RPMI7951 (cell line): ENCODE measurements around the gene FOXA1. TPM values are rescaled to one million over a fixed set of nuclear protein-coding genes. Genes with fewer than 3 reads are reported as not detected.

ENCODE experiments used
- DNase-seq: peaks from one replicate; pipeline ENCODE4 v3.0.0-alpha.2; 2012; ENCODE audit warnings: low read depth
- total RNA-seq: library from RNA; depleted of rRNA; stranded (reverse); fragments of >200 nt; shearing (Covaris generic); gene quantifications from 2 replicates; pipeline ENCODE4 v1.2.3, GENCODE V29; 2014

The FOXA1 gene
- total RNA-seq, 1 experiment from 2014 or later: not detected

DNA sequence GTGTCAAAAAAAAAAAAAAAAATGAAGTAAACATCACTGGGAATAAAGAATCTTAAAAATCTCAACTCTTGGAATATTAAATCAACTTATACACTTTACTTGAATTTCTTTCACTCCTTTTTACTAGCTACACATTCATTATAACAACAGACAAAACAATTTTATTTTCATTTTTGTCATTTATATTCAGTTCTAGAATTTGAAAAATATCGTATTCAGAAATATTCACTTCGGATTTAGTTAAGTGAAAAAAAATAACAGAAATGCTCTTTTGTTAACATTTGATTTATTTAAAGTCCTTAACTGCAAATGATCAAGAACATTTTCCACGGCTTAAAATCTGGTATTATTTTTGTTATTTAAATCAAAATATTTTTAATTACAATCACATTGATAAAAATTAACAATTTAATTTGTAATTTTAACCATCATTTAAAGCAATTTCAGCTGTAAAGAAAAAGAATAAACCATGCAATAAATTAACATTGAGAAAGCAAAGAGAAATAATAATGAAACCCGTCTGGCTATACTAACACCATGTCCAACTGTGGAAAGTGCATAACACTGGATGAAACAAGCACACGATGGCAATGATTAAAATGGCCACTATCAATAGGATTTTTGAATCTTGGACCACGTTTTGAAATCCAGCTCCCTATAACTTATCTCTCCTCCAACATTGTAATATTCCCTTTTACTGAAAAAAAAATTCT is 5.2 kb downstream of the FOXA1 start:
- no peak for DNase-seq

DNA sequence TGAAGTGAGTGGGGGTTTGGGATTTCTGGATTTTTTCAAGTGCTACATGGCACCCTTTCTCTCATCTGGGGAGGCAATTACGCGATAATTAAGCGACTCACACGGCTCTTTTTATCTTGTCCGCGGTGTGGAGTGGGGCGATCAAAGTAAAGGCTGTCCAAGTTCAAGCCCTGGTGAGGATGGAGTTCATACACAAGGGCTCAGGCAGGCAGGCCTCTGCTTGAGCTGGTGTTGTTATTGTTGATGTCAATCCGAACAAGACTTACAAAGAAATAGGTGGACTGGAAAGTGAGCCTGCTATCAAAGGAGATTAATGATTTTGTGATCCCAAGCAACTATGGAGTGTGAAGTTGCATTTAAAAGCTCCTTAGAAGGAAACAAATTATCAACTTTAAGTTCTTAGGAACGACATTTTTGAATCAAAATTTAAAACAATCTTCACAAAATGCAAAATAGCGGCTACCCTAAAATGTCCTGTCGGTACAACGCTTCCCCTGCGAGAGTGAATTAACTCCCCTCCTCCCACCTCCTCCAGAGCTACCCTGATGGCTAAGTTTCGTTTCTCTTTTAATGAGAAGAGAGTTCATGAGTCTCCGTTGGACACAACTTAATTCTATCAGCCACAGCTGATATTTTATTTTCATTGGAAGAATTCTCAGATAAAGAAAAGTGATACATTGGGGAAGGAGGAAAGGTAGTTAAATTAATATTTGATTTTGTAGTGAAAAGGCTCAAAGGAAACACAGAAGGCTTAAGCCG is 5.9 kb downstream of the FOXA1 start:
- no peak for DNase-seq

DNA sequence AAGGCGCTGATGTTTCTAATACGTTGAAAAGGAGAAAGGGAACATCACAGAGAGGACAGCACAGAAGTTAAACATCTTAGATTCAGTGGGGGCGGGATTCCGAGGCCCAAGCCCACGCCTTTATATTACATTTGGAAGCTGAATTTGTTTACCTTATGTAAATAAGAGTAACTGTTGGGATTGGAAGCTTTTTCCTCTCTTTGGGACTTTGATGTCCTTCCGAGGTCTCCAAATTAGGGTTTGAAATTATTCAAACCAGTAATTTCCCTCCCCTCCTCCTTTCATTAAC is 6.4 kb downstream of the FOXA1 start:
- no peak for DNase-seq

DNA sequence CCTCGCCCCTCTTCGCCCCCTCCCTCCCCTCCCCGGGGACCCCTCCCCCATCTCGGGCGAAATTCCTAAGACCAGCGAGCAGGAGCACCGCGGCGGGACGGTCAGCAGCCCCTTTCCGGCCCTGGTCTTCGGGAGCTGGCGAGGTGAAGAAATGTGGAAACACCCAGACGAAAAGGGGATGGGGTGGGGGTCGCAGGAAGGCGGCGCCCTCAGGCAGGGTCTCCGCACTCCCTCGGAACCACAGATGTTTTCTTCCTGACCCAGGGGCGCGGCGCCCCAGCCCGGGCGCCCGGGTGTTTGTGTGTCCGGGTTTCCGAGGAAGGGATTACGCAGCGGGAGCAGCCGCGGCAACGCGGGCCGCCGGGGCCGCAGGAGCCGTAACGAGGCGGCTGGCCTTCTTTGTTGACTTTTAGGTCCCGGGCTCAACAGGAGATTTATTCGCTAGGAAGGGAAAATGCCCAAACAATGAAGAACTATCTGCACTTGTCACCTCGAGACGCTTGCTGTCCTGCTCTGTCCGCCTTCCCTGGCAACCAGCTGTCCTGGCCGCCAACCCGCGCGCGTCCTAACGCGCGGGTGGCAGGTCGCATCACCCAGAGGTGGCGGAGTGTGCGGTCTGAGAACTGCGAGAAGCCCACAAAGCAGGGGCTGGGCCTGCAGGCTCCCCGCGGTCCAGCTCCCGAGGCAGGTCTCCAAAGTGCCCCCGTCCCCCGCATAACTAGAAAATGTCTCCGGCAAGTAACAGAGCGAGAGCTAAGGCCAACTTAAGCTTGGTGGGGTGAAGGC is 7.0 kb downstream of the FOXA1 start:
- no peak for DNase-seq

DNA sequence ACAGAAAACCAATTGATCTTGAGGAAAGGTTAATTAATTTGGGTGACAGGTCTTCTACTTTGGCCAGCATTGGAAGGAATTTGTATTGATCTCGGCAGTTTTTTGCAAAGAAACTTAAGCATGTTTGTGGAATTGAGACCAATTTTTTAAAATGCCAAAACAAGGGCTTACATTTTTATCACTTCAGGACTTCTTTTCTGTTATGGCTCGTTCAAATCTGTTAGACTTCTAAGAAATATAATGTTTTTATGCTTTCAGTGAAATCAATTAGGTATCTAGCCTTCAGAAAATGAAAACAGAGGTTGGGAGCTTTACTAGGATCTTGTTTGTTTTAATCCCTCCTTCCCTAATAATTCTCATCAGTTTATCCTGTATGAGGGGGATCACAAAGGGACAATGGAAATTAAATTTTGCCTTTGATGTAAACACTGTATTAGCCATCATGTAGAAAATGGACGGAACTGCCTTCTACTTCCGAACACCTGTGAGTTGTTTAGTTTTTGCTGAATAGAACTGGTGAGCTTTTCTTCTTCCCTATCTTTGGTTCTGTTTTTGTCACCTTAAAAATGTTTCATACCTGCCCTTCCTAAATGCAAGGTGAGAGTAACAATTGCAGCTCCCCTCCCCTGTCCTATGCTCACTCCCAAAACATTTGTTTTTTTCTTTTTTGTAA is 7.8 kb downstream of the FOXA1 start:
- DNase-seq: no peak

DNA sequence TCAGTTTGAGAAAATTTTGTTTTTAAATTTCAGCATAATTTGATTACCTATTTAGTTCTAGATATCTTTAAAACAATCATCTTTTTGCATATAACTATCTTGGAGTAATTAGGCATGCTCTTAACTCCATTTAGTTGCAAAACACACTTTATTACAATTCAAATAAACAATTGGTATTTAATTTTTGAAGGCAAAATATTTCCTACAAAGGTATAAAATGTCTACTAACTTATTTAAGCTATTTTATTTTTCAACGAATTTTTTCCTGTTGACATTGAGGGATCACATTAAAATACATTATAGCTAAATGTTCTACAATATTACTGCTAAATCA is 8.3 kb downstream of the FOXA1 start:
- no peak for DNase-seq

DNA sequence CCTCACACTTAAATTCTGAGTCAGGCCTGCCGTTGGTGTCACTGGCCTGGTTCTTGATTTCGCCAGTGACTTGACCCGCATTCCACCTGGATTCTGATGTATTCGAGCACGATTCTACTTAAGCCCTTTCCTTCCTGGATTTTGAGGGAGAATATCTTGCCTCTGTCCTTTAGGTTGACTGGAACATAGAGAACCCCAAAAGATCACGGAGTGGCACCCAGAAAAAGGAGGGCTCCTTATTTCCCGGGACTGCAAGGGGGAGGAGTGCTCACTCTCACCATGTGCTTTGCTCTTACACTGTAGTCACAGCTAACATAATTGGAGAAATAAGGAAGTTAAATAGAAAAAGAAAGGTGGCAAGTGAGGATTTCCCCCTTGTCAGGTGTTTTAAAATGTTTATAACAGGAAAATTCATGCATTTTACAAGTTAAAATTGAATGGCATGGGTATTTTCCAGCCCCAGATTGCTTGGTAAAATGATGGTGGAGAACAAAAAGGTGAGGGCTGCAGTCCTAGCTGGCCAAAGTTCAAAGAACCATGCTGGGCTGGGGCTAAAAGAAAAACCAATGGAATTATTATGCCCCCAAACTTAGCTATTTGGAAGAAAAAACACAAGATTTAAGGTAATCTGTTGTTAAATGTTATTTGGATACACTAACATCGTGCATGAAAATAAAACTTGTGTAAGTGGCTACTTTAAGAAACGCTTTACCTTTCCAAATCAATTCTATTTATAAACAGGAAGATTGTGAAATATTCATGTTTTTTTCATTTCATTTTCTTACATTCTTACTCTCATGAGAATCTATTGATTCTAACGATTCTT is 8.9 kb downstream of the FOXA1 start:
- no peak for DNase-seq

DNA sequence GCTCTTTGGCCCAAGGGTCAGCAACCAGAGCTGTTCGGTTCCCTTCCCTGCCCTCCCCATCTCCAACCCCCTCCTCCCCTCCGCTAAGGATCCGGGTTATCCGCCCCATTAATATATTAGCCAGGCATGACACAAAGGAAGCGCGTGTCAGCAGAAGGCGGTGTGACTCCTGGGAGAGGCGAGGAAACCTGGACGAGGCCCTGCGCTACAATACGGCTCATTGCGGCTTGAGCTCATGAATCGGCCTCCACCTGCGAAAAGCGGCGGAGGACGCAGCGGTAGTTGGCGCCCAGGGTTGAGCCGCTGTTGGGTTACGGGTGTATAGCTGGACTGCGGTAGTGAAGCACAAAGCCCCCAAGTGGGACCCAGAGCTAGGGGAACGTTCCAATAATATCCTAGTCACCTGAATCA is 9.9 kb downstream of the FOXA1 start:
- no peak for DNase-seq

DNA sequence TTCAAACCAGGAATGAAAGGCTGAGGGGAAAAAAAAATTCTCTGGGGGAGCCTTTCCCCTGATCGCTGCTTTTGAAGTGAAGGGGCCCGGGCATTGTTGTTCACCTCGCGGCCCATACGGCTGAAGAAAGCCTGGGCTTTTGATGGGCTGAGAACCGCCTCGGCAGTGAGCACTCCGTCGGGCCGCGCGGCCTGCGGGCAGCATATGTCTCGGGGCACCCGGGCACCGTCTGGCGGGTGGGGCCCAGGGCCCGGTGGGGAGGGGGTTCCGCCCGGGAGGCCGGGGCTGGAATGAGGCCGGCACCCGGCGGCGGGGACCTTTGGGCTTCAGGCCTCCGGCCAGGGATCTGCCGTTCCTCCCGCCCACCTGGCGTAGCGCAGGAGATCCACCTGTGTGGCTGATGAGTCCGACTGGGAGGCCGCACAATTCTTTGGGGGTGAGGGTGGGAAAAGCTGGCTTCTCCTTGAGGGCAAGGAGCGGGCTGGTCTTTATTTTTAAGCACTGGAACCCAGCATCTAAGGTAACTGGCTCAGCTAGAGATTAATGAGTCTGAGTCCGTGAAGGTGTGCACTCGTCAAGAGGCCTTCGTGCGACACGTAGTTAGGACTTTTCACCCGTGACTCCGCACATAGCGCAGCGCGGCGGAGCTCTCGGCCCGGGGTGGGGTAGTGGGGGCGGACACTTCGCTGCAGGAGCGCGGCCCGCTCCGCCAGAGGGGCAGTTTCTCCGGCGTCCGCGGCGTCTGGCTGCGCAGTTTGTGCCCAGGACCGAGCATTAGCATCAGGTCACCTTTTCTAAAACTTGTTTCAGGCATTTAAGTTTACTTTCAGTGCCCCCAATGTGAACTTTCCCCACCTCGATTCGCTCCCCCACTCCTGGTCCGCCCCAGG is 10.6 kb downstream of the FOXA1 start:
- no peak for DNase-seq

DNA sequence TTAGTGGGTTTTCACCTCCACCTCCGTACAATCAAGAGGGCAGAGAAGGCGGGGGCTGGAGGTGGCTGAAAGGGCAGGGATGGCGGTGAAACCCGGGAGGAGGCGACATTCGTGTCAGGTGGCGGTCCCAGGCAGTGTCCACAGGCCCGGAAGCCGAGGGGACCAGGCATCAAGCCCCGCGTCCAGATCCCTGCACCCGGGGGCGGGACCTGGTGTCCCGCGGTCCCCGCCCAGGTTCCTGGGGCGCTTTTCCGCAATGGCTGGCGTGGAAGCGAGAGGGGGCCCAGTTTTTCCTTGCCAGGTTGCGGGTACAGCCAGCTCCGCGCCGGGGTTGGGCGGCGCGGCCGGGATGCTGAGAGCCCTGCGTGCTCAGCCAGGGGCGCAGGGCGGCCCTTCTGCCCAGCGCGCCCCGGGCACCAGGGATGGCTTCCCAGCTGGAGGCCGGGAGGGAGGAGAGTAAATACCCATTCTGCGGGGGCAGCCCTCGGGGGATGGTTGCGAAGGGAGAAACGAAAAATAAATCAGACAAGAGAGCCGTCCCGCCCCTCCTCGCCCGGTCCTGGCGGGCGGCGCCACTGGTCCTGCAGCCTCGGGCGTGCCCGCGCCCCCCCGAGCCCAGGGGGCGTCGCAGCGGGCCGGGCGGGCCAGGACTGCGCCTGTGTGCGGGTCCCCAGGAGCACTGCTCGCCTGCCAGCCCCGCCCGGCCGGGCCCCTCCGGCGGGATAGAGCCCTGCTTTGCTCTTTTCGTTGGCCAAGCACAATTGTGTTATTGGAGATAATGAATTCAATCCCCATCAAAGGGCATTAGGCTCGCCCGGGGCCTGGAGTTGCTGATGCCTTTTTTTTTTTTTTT is 11.5 kb downstream of the FOXA1 start:
- DNase-seq: no peak

DNA sequence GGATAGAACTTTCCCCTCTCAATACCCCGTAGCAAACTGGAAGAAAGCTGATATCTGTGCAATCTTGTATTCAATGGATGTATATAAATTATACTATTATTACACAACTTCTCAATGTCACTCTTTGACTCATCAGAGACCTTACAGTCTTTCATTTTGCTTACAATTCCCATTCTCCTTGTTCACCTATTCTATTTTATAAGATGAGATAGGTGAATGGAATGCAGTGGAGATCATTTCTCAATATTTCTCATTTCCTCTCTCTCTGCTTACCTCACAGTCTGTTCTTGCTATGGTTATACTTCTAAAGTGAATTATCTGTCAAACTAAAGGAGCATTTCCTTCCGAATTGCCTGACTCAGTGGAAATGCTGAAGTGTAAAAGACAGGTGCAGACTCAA is 14.9 kb downstream of the FOXA1 start:
- no peak for DNase-seq

DNA sequence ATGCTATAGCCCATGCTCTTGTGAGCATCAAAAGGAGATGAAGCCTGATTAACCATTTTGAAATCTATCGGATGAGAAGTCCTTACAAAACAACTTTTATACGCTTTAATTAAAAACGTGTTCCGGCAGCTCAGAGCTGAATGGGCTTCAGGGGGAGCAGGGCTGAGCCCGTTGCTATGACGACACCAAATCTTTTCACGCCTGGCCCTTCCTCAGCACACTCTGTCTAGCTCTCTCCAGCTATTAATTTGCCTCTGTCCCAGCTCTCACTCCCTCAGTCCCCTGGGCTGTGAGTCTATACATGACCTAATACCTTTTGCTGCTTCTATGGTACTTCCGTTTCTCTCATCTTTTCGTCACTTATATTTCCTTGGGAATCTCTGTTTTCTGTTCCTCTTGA is 15.8 kb downstream of the FOXA1 start:
- no peak for DNase-seq

DNA sequence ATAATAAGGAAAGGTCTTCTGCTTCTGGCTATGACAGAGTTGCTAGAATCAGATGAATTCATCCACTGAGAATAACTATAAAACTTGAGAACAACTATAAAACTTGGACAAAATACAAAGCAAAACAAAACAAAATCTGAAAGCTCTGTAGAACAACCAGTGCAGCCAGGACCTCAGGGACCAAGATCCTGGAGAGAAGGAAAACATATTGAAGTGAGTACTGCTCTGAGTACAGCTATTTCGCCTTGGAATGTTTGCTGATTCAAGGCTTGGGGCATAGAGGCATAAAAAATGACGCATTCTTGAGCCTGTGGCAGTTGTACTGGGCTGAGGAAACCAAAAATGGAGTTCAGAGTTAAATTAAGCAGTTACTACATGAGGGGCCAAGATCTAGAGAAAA is 21.7 kb downstream of the FOXA1 start:
- no peak for DNase-seq

DNA sequence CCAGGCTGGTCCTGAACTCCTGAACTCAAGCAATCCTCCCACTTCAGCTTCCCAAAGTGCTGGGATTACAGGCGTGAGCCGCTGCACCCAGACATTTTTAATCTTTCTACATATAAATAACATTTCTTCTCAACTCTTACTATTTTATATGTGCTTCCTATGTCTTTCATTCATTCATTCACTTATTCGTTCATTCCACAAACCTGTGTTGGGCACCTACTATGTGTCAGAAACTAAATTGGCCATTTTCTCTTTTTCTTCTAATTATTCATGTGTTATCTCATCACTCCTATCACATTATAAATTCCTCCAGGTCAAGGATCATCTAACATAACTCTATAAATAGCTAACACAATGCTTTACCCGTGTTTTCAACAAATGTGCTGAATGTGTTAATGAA is 23.7 kb downstream of the FOXA1 start:
- no peak for DNase-seq

DNA sequence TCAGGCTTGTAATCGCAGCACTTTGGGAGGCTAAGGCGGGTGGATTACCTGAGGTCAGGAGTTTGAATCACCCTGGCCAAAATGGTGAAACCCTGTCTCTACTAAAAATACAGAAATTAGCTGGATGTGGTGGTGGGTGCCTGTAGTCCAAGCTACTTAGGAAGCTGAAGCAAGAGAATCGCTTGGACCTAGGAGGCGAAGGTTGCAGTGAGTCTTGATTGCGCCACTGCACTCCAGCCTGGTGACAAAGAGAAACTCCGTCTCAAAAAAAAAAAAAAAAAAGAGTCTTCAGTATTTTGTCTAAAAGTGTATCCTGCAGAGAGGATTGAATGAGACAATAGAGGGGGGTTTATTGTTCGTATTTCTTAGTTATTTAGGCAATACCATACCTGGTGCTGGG is 25.3 kb downstream of the FOXA1 start:
- DNase-seq: no peak

DNA sequence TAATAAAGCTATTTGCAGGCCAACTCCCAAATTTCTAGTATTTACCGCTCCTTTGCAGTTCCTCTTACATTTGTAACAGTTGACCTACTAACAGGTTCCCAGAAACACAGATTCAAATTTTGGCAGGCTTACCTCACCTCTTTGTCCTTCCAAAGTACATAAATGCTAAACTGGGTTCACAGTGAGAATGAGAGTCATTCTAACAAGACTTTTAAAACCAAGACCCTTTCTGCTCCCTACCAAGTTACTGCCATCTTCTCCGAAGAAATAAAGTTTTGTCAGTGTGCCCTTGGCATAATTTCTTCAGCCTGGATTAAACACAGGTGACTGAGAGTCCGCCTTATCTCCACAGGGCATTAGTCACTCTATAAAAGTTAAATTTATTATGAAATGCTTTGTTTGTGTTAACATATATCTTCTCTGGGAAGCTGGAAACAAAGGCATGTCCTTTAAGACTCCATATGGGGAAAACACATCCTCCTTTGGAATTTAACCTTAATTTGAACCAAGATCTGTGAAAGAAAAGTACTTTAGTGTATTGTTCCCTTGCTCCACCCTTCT is 28.2 kb downstream of the FOXA1 start:
- DNase-seq: no peak

DNA sequence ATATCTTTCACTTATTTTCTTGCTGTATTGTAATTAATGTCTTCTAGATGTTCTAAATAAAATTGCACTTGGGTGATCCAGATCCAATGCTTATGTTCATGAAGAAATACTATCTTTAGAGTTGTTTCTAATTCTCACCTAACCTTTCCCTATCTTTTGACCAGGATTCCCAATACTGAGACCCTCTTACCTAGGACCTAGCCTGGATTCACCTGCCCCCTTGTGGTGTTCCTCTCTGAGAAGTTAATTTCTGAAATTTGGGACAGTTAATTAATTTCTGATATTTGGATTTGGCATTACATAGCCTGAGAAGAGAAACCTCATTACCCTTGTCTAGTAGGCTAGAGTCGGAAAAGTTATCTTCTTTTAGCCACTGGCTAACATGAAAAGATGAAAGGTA is 29.5 kb downstream of the FOXA1 start:
- DNase-seq: no peak

DNA sequence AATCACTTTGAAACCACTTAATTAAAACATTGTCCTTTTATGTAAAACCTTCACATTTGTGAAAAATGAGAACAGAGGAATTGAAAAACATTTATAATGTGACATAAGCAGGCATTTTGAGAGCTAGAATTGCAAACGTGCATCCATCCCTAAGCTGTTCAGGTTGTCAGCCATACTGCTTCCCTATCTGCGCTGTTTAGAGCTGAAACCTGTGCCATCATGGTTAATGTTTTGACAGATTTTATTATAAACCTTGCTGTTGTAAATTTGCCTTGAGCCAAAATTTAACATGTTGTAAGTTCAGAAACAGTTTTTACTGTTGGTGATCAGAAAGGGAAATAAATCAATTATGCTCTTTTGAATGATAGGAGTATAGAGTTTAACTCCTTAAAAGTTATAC is 31.9 kb downstream of the FOXA1 start:
- DNase-seq: no peak

DNA sequence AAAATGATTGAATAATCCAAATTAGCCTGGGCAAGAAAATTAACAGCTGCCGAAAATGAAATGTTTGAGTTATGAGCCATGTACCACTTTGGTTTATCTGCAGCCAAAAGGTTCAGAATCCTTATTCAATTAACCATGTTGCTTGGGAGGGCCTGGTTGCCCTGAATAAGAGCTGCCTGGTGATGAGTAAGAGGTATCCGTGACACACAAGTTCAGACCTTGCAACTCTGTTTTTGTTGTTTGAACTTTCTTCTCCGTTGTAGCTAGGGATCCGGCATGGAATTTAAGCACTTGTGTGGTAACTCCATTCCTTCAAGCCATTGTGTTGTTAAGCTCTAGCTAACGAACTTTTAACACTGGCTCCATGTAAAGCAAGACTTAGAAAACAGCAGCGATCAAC is 35.7 kb downstream of the FOXA1 start:
- no peak for DNase-seq
